ENCODE measurements around the gene CCDC186.
"Not testable (repeated sequence)": the region's sequence is repeated elsewhere in the genome, so short reads cannot be mapped to it uniquely, and the experiment has no call there.

GRCh38 chr10:114140827-114141226 is 33.2 kb downstream of the CCDC186 start:
- not testable (repeated sequence) for TF ChIP-seq CTCF, POLR2AphosphoS5, POLR2A (IDR thresholded peaks at IDR 0.05)
